ENCODE data around the gene CHCHD4.

DNA sequence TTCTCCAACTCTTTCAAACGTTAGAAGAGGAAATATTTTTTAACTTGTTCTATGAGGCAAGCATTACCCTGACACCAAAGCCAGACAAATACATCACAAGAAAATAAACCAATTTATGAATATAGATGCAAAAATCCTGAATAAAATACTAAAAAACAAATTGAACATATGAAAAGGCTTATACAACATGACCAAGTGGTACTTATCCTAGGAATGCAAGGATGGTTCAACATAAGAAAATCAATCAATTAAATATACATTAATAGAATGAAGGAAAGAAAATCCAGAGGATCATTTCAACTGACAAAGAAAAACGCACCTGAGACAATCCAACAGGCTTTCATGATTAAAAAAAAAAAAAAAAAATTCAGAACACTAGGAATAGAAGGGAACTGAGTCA lies 36.6 kb upstream of the CHCHD4 start:
- TF ChIP-seq, protein P1, sequence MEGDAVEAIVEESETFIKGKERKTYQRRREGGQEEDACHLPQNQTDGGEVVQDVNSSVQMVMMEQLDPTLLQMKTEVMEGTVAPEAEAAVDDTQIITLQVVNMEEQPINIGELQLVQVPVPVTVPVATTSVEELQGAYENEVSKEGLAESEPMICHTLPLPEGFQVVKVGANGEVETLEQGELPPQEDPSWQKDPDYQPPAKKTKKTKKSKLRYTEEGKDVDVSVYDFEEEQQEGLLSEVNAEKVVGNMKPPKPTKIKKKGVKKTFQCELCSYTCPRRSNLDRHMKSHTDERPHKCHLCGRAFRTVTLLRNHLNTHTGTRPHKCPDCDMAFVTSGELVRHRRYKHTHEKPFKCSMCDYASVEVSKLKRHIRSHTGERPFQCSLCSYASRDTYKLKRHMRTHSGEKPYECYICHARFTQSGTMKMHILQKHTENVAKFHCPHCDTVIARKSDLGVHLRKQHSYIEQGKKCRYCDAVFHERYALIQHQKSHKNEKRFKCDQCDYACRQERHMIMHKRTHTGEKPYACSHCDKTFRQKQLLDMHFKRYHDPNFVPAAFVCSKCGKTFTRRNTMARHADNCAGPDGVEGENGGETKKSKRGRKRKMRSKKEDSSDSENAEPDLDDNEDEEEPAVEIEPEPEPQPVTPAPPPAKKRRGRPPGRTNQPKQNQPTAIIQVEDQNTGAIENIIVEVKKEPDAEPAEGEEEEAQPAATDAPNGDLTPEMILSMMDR (tag by site-specific recombination; IDR thresholded peaks at IDR 0.05) = no peak
- no peak for TF ChIP-seq MZF1 (tag by site-specific recombination; IDR thresholded peaks at IDR 0.05; ENCODE audit: borderline replicate concordance)
- no peak for TF ChIP-seq GLIS2 (tag by site-specific recombination; IDR thresholded peaks at IDR 0.05)
- TF ChIP-seq, protein P2, sequence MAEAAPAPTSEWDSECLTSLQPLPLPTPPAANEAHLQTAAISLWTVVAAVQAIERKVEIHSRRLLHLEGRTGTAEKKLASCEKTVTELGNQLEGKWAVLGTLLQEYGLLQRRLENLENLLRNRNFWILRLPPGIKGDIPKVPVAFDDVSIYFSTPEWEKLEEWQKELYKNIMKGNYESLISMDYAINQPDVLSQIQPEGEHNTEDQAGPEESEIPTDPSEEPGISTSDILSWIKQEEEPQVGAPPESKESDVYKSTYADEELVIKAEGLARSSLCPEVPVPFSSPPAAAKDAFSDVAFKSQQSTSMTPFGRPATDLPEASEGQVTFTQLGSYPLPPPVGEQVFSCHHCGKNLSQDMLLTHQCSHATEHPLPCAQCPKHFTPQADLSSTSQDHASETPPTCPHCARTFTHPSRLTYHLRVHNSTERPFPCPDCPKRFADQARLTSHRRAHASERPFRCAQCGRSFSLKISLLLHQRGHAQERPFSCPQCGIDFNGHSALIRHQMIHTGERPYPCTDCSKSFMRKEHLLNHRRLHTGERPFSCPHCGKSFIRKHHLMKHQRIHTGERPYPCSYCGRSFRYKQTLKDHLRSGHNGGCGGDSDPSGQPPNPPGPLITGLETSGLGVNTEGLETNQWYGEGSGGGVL (tag by site-specific recombination; IDR thresholded peaks at IDR 0.05) = no peak
- TF ChIP-seq ZFP69B (tag by site-specific recombination; IDR thresholded peaks at IDR 0.05) = no peak
- TF ChIP-seq EGR2 (tag by site-specific recombination; IDR thresholded peaks at IDR 0.05; ENCODE audit: low read depth) = no peak
- no peak for TF ChIP-seq ZNF223 (tag by site-specific recombination; IDR thresholded peaks at IDR 0.05)
- TF ChIP-seq ZNF76 (tag by site-specific recombination; IDR thresholded peaks at IDR 0.05; ENCODE audit: borderline replicate concordance, low read depth) = no peak
- no peak for TF ChIP-seq ZNF138 (tag by site-specific recombination; IDR thresholded peaks at IDR 0.05; ENCODE audit: borderline replicate concordance)
- TF ChIP-seq, protein P3, sequence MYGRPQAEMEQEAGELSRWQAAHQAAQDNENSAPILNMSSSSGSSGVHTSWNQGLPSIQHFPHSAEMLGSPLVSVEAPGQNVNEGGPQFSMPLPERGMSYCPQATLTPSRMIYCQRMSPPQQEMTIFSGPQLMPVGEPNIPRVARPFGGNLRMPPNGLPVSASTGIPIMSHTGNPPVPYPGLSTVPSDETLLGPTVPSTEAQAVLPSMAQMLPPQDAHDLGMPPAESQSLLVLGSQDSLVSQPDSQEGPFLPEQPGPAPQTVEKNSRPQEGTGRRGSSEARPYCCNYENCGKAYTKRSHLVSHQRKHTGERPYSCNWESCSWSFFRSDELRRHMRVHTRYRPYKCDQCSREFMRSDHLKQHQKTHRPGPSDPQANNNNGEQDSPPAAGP (tag by site-specific recombination; IDR thresholded peaks at IDR 0.05) = no peak
- TF ChIP-seq ZBTB48 (tag by site-specific recombination; IDR thresholded peaks at IDR 0.05) = no peak
- TF ChIP-seq, protein P4, sequence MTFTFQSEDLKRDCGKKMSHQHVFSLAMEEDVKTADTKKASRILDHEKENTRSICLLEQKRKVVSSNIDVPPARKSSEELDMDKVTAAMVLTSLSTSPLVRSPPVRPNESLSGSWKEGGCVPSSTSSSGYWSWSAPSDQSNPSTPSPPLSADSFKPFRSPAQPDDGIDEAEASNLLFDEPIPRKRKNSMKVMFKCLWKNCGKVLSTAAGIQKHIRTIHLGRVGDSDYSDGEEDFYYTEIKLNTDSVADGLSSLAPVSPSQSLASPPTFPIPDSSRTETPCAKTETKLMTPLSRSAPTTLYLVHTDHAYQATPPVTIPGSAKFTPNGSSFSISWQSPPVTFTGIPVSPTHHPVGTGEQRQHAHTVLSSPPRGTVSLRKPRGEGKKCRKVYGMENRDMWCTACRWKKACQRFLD (tag by site-specific recombination; IDR thresholded peaks at IDR 0.05) = no peak

Data from HEK293 (cell line).